Hepatocyte (in vitro differentiated cells): ENCODE data around the gene ARHGAP40. TPM values are rescaled to one million over a fixed set of nuclear protein-coding genes. Genes with fewer than 3 reads are reported as not detected.

Experiments
- DNase-seq: peaks from one replicate; pipeline ENCODE4 v3.0.0-alpha.2; 2016; ENCODE audit warnings: low spot score
- H2AFZ ChIP-seq: fragments of 200-600 bp; sonication (generic); 2 replicates; pipeline ENCODE4 v1.6.0; 2016; ENCODE audit warnings: antibody characterized with exemption, mild to moderate bottlenecking
- H3K27ac ChIP-seq: fragments of 200-600 bp; sonication (generic); 2 replicates; pipeline ENCODE4 v1.5.1; 2016; ENCODE audit warnings: mild to moderate bottlenecking
- H3K27me3 ChIP-seq: fragments of 200-600 bp; sonication (generic); 2 replicates; pipeline ENCODE4 v1.6.1; 2016
- H3K36me3 ChIP-seq: fragments of 200-600 bp; sonication (generic); replicated peaks from 2 replicates; pipeline ENCODE4 v1.5.1; 2016; ENCODE audit warnings: low read depth; ENCODE audit not compliant: insufficient read depth
- H3K4me1 ChIP-seq: fragments of 200-600 bp; sonication (generic); 2 replicates; pipeline ENCODE4 v1.5.1; 2016; ENCODE audit warnings: mild to moderate bottlenecking, moderate library complexity; ENCODE audit not compliant: insufficient read depth
- H3K4me2 ChIP-seq: fragments of 200-600 bp; sonication (generic); 2 replicates; pipeline ENCODE4 v1.6.0; 2016
- H3K4me3 ChIP-seq: fragments of 200-600 bp; sonication (generic); 2 replicates; pipeline ENCODE4 v1.5.1; 2016; ENCODE audit warnings: mild to moderate bottlenecking
- H3K79me2 ChIP-seq: fragments of 200-600 bp; sonication (generic); 2 replicates; pipeline ENCODE4 v1.6.0; 2017; ENCODE audit warnings: mild to moderate bottlenecking
- H3K9me2 ChIP-seq: fragments of 200-600 bp; sonication (generic); replicated peaks from 2 replicates; pipeline ENCODE4 v1.6.0; 2017; ENCODE audit warnings: mild to moderate bottlenecking; ENCODE audit not compliant: insufficient read depth
- H3K9me3 ChIP-seq: fragments of 200-600 bp; sonication (generic); 2 replicates; pipeline ENCODE4 v1.5.1; 2016; ENCODE audit warnings: low read depth, mild to moderate bottlenecking
- H4K20me1 ChIP-seq: fragments of 200-600 bp; sonication (generic); 2 replicates; pipeline ENCODE4 v1.6.0; 2016; ENCODE audit warnings: mild to moderate bottlenecking; ENCODE audit not compliant: insufficient read depth, poor library complexity, severe bottlenecking
- CTCF ChIP-seq: fragments of 200-600 bp; sonication (generic); IDR thresholded peaks from 2 replicates; pipeline ENCODE4 v1.5.1; 2016; ENCODE audit warnings: antibody characterized with exemption, mild to moderate bottlenecking; ENCODE audit not compliant: poor library complexity
- EZH2 ChIP-seq: fragments of 200-600 bp; sonication (generic); IDR thresholded peaks from 2 replicates; pipeline ENCODE4 v1.6.1; 2016; ENCODE audit warnings: antibody characterized with exemption, mild to moderate bottlenecking, borderline replicate concordance
- EZH2phosphoT487 ChIP-seq: fragments of 200-600 bp; sonication (generic); IDR thresholded peaks from one replicate; pipeline ENCODE4 v1.6.1; 2018; ENCODE audit warnings: antibody characterized with exemption, mild to moderate bottlenecking, low read depth, moderate library complexity; ENCODE audit not compliant: unreplicated experiment, severe bottlenecking
- WGBS: methylation state at CpG from one replicate; pipeline ENCODE4 v1.1.6; 2016; ENCODE audit warnings: low lambda C conversion rate; ENCODE audit errors: missing lambda C conversion rate; 5-methylcytosine and 5-hydroxymethylcytosine counted together
- polyA plus RNA-seq: library from polyadenylated mRNA; unstranded; fragments of >200 nt; fragmentation: Nextera tagmentation; extraction: Ambion mirVana; gene quantifications from 2 replicates; pipeline ENCODE4 v1.2.1, GENCODE V29; 2016
- total RNA-seq: library from RNA; depleted of rRNA; stranded (reverse); fragments of >200 nt; gene quantifications from 2 replicates; pipeline ENCODE4 v1.2.3, GENCODE V29; 2014

The ARHGAP40 gene
- total and polyA plus RNA-seq, 2 experiments from 2014 or later = 1.1 to 1.2 TPM

- no peaks in the 10 kb centered on the region for H3K79me2 ChIP-seq
- DNase-seq = no peak
- no peaks in the 10 kb centered on the region for H3K36me3 ChIP-seq
- H3K27me3 ChIP-seq = peaks cover 51% of the 10 kb centered on the region
- 57% methylated on average over 4 of the region's 4 CpGs for WGBS
- TF ChIP-seq EZH2 = no peak
- no peak for TF ChIP-seq CTCF
- TF ChIP-seq EZH2phosphoT487 = no peak
- H4K20me1 ChIP-seq = no peaks in the 10 kb centered on the region
- H3K4me2 ChIP-seq = no peak overlapping the region
- no peak overlapping the region for H2AFZ ChIP-seq
- no peak overlapping the region for H3K27ac ChIP-seq
- H3K4me1 ChIP-seq = no peaks in the 10 kb centered on the region
- no peak overlapping the region for H3K4me3 ChIP-seq
- no peaks in the 10 kb centered on the region for H3K9me2 ChIP-seq
- no peaks in the 10 kb centered on the region for H3K9me3 ChIP-seq
These were observed 48.4 kb downstream of the ARHGAP40 start for GRCh38 chr20:38650010-38650409.

DNA sequence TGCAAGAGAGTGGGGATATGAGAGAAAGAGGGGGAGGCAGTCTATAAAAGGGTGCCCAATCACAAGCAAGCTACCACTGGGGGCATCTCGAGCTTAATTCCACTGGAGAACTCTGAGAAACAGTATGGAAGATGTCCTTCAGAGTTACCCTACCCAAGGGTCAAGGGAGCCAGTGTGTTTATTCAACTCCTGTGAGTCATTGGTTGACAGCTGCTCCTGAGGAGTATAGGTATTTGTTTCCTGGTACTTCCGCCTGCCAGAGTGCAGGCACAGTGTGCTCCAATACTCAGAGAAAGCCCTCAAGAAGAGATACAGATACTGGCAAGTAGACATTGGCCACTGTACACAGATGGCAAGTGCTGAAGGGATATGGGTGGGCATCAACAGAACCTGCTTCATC is 49.5 kb downstream of the ARHGAP40 start:
- Histone ChIP-seq H3K4me3 (no peak overlapping the region), H3K36me3 (no peaks in the 10 kb centered on the region), H3K4me1 (no peaks in the 10 kb centered on the region), H2AFZ (no peak overlapping the region), H3K9me3 (no peaks in the 10 kb centered on the region), H4K20me1 (no peaks in the 10 kb centered on the region), H3K27ac (no peak overlapping the region), H3K9me2 (no peaks in the 10 kb centered on the region), H3K27me3 (peaks cover 41% of the 10 kb centered on the region), H3K79me2 (no peaks in the 10 kb centered on the region), H3K4me2 (no peak overlapping the region)
- WGBS = 63% methylated on average over 2 of the region's 2 CpGs
- TF ChIP-seq CTCF = no peak
- no peak for TF ChIP-seq EZH2
- no peak for TF ChIP-seq EZH2phosphoT487
- DNase-seq = no peak

DNA sequence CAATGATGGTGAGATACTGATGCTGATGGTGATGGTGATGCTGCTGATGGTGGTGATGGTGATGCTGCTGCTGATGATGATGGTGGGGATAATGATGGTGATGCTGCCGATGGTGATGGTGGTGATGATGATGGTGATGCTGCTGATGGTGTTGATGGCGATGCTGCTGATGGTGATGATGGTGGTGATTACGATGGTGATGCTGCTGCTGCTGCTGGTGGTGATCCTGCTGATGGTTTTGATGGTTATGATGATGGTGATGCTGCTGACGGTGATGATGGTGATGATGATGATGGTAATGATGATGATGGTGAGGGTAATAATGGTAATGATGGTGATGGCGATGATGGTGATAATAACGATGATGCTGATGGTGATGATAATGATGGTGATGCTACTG is 50.0 kb downstream of the ARHGAP40 start:
- H3K36me3 ChIP-seq = no peaks in the 10 kb centered on the region
- H4K20me1 ChIP-seq = no peaks in the 10 kb centered on the region
- TF ChIP-seq EZH2 (no peak), CTCF (no peak), EZH2phosphoT487 (no peak)
- H3K27ac ChIP-seq = no peak overlapping the region
- peaks cover 38% of the 10 kb centered on the region for H3K27me3 ChIP-seq
- no peaks in the 10 kb centered on the region for H3K9me3 ChIP-seq
- H3K4me3 ChIP-seq = no peak overlapping the region
- H3K79me2 ChIP-seq = no peaks in the 10 kb centered on the region
- WGBS = 88% methylated on average over 6 of the region's 6 CpGs
- no peaks in the 10 kb centered on the region for H3K4me1 ChIP-seq
- no peaks in the 10 kb centered on the region for H3K9me2 ChIP-seq
- DNase-seq = no peak
- no peak overlapping the region for H3K4me2 ChIP-seq
- H2AFZ ChIP-seq = no peak overlapping the region

- DNase-seq = no peak
- Histone ChIP-seq H3K9me2 (no peaks in the 10 kb centered on the region), H3K27me3 (peaks cover 28% of the 10 kb centered on the region), H3K9me3 (no peaks in the 10 kb centered on the region), H3K79me2 (no peaks in the 10 kb centered on the region), H3K4me1 (no peaks in the 10 kb centered on the region), H3K4me3 (no peak overlapping the region), H3K36me3 (no peaks in the 10 kb centered on the region), H3K4me2 (no peak overlapping the region), H2AFZ (no peak overlapping the region), H4K20me1 (no peaks in the 10 kb centered on the region), H3K27ac (no peak overlapping the region)
- 97% methylated on average over 2 of the region's 2 CpGs for WGBS
- TF ChIP-seq EZH2phosphoT487 (no peak), CTCF (no peak), EZH2 (no peak)
These were observed 51.4 kb downstream of the ARHGAP40 start for GRCh38 chr20:38652995-38653394.
